GM20431 (cell line): ENCODE data around the gene HES4.
"Not testable (repeated sequence)": the region's sequence is repeated elsewhere in the genome, so short reads cannot be mapped to it uniquely, and the experiment has no call there.

Experiments used
- in situ Hi-C: fragments of 300-500 bp; cut with MseI, MboI; formaldehyde crosslinking; loops from one replicate; pipeline ENCODE4 v1.15.0; 2020; ENCODE audit warnings: low sequenced_read_pairs; ENCODE audit not compliant: unreplicated experiment

HES4 gene

GRCh38 chr1:981491-981954, 18.4 kb downstream of the HES4 start:
- in situ Hi-C loops, result no loop called here

- in situ Hi-C loops, result no loop called here
These were observed 19.1 kb downstream of the HES4 start for GRCh38 chr1:980602-981395.

- in situ Hi-C loops, result no loop called here
These were observed 19.7 kb downstream of the HES4 start for GRCh38 chr1:980137-980571.

- in situ Hi-C loops, result no loop called here
These were observed 20.2 kb downstream of the HES4 start for GRCh38 chr1:979744-980072.

GRCh38 chr1:978835-979743, 20.8 kb downstream of the HES4 start:
- in situ Hi-C loops, result no loop called here

GRCh38 chr1:978069-978834, 21.6 kb downstream of the HES4 start:
- in situ Hi-C loops, result no loop called here

GRCh38 chr1:976791-977190, 23.1 kb downstream of the HES4 start:
- in situ Hi-C loops, result not testable (repeated sequence)

GRCh38 chr1:975896-976683, 23.8 kb downstream of the HES4 start:
- in situ Hi-C loops, result no loop called here

- in situ Hi-C loops, result no loop called here
These were observed 24.5 kb downstream of the HES4 start for GRCh38 chr1:975365-975764.

- in situ Hi-C loops, result no loop called here
These were observed 25.1 kb downstream of the HES4 start for GRCh38 chr1:974687-975328.

GRCh38 chr1:974293-974640, 25.6 kb downstream of the HES4 start:
- in situ Hi-C loops, result no loop called here

GRCh38 chr1:973459-974292, 26.2 kb downstream of the HES4 start:
- in situ Hi-C loops, result no loop called here

GRCh38 chr1:972726-973458, 27.0 kb downstream of the HES4 start:
- in situ Hi-C loops, result no loop called here

GRCh38 chr1:971751-972506, 28.0 kb downstream of the HES4 start:
- in situ Hi-C loops, result no loop called here

- in situ Hi-C loops, result no loop called here
These were observed 28.7 kb downstream of the HES4 start for GRCh38 chr1:970973-971730.

GRCh38 chr1:970242-970972, 29.5 kb downstream of the HES4 start:
- in situ Hi-C loops, result no loop called here
